Measurements from ENCODE around the gene SND1.

DNA sequence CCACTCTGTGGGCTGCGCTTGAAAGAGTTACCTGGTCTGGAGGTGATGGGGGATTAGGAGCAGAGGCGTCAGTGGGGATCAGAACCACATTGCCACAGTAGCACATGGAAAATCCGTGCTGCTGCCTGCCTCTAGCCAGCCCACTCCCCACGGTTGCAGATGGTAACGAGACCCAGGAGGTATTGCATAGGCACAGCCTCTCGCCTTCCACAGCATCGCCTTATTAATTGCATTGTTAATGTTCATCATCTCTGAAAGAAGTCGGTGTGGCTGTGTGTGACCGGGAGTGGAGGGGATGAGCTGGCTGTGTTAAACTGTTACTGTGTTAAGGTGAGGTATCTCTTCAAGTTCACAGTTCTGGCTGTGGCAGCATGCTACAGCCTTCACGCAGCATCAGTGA lies 414.4 kb downstream of the SND1 start:
- TF ChIP-seq, protein P1, sequence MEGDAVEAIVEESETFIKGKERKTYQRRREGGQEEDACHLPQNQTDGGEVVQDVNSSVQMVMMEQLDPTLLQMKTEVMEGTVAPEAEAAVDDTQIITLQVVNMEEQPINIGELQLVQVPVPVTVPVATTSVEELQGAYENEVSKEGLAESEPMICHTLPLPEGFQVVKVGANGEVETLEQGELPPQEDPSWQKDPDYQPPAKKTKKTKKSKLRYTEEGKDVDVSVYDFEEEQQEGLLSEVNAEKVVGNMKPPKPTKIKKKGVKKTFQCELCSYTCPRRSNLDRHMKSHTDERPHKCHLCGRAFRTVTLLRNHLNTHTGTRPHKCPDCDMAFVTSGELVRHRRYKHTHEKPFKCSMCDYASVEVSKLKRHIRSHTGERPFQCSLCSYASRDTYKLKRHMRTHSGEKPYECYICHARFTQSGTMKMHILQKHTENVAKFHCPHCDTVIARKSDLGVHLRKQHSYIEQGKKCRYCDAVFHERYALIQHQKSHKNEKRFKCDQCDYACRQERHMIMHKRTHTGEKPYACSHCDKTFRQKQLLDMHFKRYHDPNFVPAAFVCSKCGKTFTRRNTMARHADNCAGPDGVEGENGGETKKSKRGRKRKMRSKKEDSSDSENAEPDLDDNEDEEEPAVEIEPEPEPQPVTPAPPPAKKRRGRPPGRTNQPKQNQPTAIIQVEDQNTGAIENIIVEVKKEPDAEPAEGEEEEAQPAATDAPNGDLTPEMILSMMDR (IDR thresholded peaks at IDR 0.05; ENCODE audit: insufficient read depth, low read length), result no peak
- TF ChIP-seq, protein P2, sequence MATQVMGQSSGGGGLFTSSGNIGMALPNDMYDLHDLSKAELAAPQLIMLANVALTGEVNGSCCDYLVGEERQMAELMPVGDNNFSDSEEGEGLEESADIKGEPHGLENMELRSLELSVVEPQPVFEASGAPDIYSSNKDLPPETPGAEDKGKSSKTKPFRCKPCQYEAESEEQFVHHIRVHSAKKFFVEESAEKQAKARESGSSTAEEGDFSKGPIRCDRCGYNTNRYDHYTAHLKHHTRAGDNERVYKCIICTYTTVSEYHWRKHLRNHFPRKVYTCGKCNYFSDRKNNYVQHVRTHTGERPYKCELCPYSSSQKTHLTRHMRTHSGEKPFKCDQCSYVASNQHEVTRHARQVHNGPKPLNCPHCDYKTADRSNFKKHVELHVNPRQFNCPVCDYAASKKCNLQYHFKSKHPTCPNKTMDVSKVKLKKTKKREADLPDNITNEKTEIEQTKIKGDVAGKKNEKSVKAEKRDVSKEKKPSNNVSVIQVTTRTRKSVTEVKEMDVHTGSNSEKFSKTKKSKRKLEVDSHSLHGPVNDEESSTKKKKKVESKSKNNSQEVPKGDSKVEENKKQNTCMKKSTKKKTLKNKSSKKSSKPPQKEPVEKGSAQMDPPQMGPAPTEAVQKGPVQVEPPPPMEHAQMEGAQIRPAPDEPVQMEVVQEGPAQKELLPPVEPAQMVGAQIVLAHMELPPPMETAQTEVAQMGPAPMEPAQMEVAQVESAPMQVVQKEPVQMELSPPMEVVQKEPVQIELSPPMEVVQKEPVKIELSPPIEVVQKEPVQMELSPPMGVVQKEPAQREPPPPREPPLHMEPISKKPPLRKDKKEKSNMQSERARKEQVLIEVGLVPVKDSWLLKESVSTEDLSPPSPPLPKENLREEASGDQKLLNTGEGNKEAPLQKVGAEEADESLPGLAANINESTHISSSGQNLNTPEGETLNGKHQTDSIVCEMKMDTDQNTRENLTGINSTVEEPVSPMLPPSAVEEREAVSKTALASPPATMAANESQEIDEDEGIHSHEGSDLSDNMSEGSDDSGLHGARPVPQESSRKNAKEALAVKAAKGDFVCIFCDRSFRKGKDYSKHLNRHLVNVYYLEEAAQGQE (IDR thresholded peaks at IDR 0.05; ENCODE audit: insufficient replicate concordance, low read depth), result no peak
- TF ChIP-seq POLR2AphosphoS5 (IDR thresholded peaks at IDR 0.05; ENCODE audit: low read depth) (no peak), GABPA (IDR thresholded peaks at IDR 0.05; ENCODE audit: low read depth) (no peak)

All from HL-60 (cell line).